RPMI8226 (cell line): ENCODE data around the gene TPP2.

ENCODE experiments used
- DNase-seq: peaks from one replicate; pipeline ENCODE4 v3.0.0-alpha.2; 2015

Gene TPP2

DNA sequence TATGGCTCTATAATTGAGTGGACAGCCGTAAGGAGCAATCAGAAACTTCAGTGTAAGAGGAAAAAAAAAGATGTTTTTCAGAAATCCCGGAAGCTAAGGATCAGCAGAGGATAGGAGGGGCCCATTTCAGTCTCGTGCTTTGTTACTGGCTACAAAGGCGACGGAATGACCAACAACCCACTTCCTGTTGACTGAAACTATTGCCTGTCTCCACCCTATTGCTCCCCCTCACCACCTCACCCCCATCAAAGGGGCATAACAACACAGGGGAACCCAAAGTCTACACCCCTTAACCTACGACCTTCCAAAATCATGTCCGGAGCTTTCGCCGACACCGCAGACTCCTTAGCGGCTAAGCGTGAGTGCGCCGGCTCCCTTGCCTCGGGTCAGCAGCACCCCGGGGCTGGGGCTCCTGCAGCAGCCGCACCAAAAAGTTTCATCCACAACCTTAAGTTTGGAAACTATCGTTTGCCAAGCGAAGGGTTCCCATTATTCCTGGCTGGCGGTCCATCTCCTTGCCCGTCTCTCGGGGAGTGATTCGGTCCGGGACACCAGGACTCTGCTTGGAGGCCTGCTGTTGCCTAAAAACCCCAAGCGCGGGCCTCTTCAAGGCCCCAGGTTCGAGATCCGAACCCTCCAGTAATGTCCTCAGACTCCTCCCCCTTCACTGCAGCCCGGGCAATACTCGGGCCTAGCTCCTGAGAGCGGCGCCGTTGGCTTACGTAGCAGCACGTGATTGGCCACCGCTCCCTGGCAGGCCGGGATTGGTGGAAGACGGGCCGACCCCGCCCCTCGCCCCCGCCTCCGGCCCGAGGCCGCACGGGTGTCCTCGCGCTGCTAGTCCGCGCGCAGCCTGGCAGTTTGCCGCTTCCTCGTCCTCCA, at the start of gene TPP2:
TSS of gene TPP2 (plus strand) at position 840 of the 882 bp plus-strand sequence. CDS start 53 bp downstream, outside the sequence.
- DNase-seq: peak; percentile 98

DNA sequence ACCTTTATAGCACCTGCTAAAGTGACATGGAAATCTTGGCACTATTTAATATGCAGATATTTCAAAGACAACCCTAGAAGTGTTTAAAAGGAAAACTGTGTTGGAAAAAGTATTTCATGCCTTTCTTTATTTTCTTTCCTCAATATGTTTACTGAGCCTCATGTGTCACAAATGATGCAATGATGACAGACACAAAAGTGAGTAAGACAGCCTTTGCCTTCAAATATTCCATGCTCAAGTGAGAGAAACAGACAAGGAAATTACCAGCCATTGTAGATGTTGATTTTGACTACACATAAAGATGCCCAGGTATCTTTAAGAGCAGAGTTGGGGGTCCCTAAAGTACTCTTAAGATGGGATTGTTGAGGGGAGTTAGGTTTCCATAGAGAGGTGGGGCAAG, 48.0 kb upstream of the TPP2 start:
- DNase-seq: no peak

DNA sequence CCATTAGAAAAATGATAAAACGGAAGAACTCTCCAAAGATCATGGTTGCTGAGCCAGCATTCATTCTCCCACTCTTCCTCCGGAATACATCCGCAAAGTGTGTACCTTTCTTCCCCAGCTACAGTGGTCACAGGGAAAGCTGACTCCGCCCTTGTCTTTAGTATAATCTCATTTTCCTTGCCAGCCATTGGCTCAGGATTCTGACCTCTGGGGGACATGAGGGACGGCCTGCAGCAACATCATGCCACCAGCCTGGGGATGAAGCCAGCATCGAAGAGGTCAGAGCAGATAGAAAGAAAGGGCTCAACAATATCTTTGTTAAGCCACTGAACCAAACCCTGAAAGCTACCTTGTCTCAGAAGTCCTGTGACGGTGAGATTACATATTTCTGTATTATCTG, 46.3 kb upstream of the TPP2 start:
- DNase-seq: no peak

DNA sequence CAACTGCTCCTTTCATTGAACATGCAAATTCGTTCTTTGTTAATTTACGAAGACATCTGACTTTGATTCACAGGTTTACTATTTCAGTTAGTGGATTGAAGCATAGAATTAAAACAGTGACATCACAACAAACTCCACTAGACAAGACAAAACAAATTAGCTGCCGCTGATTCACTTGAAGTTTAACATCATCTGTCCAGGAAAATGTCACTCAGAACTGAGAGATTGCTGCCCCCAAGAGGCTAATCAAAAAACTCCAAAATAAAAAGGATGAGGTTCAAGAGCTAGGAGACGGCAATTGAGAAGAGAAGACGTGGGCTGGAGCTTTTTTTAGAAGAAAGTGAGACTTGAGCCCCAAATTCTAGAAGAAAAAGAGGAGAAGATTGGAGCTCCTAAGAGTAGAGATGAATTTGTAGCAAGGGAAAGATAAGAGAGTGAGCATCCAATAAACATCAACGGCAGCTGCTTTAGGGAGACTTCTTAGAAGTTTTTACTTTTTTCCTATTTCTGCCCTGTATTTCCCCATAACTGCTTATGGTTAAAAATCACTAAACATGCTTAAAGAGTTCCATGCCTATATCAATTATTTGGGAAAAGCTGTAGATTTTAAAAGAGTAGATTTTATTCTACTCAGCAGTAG, 40.8 kb upstream of the TPP2 start:
- peak; percentile 38 for DNase-seq

DNA sequence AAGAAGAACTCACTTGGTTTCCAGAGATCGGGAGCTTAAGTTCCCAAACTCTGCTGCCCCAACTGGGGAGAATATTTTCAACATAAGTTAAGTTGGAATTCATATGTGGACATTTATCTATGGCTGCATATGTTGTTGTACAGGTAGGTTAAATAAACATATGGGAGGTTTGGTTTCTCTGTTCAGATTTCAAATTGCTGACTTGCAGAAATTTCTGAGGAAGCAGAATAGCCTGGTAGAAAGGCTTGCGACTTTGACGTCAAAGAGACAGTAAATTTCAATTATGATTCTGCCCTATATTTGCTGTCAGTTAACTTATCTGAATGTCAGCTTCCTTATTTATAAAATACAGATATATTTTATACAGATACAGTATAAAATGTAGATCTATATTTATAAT, 40.0 kb upstream of the TPP2 start:
- peak; percentile 24 for DNase-seq

DNA sequence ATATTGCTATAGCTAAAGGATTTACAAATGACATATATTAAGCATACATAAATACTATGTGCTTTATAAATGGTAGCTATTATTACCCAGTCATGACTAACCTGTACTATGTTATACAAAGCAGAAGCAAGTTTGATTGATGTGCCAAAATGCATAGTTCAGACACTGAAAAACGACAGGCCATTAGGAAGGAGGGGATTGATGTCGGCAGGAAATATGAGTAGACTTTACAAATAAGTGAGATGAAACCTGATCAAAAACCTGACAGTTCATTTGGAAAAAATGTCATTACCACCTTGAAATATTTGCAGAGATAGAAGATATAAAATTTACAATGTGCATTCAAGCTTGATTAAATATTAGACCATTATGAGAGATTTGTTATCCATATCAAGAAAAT, 38.8 kb upstream of the TPP2 start:
- no peak for DNase-seq

DNA sequence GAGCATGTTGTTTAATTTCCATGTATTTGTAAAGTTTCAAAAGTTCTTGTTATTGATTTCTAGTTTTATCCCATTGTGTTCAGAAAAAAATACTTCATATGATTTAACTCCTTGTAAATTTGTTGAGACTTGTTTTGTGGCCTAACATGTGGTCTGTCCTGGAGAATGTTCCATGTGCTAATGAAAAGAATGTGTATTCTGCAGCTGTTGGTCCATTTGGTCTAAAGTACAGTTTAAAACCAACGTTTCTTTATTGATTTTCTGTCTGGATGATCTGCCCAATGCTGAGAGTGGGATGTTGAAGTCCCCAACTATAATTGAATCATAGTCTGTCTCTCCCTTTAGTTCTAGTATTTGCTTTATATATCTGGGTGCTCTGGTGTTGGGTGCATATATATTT, 34.9 kb upstream of the TPP2 start:
- no peak for DNase-seq

DNA sequence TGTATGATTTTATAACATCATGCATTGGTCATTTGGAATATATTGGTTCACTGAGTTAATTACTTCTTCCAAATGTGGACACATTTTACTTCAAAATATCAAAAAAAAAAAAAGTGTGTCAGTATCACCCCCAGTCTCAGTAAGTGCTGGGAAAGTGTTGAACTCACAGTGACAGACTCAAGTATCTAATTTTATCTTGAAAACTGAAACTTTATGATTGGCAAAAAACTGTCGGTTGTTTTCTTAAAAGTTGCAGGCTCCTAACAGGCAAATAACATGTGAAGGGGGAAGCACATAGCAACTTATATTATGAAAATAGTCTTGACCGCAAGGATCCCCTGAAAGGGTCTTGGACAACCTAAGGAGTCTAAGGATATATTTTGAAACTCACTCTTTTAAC, 33.5 kb upstream of the TPP2 start:
- peak; percentile 16 for DNase-seq

DNA sequence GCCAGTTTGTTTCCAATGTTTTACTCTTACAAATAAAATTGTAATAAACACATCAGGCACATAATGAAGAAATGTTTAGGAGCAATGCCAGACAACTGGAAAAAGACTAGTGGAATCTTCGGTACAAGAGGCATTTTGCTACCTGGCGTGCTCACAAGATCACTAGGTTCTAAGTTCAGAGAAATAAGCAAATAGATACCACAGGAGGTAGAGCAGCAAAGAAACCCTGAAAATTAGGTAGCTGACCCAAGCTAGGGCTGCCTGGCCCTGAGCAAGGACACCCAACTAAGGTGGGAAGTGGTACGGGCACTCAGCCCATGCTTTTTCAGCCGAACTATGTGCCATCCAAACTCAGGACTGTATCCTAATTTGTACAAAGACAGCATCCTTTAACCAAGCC, 32.2 kb upstream of the TPP2 start:
- DNase-seq: no peak

DNA sequence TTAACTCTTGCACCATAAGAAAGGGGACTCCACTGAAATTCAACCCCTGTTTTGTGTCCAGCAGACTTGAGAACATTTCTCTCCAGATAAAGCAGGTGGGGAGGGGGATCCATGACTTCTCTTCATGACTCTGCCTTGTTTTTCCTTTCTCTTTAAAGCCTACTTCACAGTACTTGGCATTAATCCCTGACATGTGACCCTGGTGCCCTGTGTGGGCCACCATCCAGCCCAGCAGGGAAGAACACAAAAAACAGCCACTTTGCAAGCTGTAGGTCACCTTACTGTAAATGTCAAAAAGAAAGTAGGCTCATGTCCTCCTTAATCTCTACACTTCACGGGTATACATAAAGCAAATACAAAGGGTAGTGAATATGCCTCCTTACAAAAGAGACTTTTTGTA, 30.3 kb upstream of the TPP2 start:
- no peak for DNase-seq

DNA sequence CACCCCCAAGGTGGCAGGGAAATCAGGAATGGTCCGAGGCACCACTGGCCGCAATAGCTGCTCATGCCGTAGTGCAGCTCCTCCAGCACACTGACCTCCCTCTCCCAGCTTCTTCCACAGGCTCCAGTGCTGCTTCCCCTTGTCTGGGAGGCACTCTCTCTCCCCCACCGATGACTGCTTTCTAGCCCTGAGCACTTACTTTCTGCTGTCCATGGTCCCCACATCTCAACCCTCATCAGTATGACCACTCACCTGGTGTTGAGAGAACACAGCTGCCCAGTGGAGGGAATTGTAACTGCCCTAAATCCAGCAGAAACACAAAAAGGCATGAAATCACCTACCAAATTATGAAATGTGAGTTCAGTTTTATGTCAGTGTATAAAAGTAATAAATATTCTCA, 28.9 kb upstream of the TPP2 start:
- DNase-seq: no peak

DNA sequence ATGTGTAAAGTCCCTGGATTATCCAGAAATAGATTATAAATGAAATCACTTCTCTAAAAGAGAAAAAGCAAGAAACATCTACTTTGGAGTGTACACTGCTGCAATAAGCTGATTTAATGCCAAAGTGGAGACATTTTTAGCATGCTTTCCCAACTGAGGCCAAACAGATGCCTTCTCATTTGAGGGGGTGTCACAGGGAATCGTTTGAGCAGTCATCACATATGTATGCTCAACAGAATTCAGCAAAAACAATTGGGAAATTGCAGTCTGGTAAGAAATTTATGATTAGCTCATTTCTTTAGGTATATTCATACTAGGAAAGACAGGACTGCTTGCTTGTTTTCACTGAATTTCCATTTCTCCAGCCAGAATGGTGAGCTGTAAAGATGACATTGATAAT, 27.3 kb upstream of the TPP2 start:
- DNase-seq: no peak

DNA sequence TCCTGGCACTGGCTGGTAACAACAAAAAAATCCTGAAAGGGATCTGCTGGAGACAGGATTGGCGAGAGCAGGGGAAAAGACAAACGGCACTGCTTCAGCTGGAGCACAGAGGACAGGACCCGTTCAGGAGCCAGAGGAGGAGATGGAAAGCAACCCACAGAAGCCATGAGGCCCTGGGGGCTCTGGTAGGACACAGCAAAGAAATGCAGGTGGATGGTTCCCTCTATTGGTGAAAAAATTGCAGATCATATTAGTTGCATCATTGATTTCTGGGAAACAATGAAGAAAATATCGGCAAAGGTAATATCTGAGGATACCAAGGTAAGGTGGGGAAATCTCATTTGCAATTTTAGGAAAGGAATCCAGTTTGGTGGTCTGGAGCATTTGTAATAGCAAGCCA, 25.7 kb upstream of the TPP2 start:
- no peak for DNase-seq

DNA sequence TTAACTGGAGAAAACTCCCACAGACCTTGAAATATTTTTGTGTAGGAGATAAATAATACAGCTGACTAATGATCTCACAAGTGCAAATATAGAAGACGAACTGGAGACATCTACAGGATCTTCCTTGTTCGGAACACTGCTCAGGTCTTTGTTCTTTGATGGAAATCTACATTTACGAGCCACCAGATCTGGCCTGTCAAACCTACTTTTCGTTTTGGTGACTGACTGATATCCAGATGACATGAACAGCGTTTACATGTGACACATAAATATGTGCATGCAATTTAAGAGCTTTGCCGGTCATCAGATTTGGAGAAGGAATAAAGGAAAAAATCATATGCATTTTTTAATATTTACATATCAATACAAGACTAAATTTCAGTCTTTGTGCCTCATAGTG, 24.5 kb upstream of the TPP2 start:
- no peak for DNase-seq

DNA sequence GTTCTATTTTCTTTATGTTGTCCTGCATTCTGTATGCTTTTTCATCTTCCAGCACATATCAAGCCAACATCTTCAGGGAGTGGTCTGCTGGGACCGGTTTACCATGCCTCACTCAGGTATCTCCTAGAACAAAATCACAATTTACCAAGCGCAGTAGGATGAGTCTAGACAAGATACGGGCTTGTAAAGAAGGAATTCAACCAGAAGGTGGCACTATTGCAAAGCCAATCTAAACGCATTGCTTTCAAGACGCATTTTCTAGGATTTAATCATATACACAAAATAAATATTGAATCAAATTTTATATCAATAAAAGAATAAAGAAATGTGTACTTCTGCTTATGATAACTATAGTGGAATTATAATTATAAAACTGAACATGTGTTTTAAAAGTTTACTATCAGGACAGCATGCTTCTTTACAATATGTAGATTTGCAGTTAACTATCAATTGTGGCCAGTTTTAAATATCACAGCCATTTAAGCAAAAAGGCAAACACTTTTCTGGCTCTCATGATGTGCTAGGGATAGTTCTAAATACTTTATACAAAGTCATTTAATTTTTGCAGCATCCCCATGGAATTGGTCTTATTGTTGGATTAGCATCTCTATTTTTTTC, 16.1 kb upstream of the TPP2 start:
- DNase-seq: peak; percentile 66

DNA sequence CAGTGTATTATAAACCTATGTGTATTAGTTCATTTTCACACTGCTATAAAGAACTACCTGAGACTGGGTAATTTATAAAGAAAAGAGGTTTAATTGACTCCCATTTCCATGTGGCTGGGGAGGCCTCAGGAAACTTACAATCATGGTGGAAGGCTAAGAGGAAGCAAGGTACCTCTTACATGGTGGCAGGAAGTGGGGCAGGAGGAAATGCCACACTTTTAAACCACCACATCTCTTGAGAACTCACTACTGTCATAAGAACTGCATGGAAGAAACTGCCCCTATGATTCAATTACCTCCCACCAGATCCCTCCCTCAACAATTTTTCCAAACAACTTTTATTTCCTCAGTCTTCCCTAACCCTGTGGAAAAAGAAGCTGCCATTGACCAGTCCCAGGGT, 14.5 kb upstream of the TPP2 start:
- DNase-seq: no peak

DNA sequence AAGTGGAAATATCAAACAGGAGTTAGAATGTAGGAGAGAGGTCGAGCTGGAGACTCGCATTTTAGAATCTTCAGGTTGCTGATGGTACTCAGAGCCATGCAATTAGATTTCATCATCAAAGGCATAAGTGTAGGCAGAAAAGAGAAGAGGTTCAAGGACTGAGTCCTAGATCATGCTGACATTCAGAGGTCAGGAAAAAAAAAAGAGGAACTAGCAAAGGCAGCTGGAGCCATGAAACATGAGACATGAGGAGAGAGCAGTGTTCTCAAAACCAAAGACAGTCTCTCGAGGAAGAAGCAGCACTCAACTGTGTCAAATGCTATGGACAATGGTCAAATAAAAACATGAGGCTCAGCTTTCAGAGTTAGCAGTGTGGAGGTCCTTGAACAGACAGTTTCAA, 12.4 kb upstream of the TPP2 start:
- peak; percentile 20 for DNase-seq

DNA sequence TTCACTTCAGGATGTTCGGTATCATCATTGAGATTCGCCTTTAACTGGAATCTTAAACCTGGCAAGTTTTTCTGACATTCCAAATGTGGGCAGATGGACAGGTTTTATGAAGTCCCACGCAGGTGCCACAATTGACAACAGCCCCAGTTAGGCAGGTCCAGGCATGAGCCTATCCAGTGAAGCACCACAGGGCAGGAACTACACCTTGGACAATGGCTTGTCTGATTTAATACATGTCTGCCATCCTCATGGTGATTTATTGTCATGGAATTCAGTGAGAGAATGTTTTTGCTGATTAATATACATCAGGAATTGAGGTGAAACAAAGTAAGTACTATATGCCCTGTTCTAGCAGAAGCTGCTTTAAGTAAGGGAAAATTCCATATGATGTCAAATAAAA, 10.2 kb upstream of the TPP2 start:
- no peak for DNase-seq

DNA sequence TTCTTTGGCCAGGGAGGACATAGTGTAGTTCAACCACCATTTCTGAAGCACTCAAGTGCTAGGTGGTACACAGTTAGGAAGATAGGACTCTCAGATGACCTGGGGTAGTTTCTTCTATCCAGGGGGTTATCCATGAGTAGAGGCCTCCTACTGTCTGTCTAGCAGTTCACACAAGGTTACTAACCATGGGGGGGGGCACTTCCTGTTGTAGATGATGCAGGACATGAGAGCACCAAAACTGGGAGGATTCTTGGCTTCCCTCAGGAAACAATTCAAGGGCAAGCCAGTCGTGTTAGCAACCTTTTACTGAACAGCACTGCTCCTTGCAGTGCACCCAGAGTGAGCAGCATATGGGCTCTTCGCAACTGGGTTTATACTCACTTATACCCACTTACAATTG, 8.9 kb upstream of the TPP2 start:
- no peak for DNase-seq

DNA sequence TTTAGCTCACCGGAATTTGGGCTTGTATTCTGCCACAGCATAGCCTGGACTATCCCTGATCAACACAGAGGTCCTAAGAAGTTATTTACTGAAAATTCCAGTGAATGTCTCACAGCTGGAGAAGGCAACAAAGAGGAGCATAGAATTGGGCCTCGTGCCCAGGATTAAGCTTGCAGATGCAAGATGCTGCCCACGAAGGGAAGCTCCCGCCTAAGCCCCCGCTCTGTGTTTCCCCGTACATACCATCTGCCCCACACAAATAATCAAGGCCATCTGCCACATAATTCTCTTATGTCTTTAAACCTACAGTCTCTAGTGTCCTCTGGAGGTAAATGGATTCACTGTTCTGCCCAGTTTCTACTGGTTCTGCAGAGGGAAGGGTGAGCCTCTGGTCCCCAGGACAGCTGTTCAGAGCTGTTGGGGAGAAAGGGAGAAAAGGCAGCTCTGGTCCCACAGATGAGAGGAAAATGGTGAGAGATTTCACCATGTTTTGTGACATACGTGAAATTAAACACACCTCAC, 7.4 kb upstream of the TPP2 start:
- DNase-seq: no peak

DNA sequence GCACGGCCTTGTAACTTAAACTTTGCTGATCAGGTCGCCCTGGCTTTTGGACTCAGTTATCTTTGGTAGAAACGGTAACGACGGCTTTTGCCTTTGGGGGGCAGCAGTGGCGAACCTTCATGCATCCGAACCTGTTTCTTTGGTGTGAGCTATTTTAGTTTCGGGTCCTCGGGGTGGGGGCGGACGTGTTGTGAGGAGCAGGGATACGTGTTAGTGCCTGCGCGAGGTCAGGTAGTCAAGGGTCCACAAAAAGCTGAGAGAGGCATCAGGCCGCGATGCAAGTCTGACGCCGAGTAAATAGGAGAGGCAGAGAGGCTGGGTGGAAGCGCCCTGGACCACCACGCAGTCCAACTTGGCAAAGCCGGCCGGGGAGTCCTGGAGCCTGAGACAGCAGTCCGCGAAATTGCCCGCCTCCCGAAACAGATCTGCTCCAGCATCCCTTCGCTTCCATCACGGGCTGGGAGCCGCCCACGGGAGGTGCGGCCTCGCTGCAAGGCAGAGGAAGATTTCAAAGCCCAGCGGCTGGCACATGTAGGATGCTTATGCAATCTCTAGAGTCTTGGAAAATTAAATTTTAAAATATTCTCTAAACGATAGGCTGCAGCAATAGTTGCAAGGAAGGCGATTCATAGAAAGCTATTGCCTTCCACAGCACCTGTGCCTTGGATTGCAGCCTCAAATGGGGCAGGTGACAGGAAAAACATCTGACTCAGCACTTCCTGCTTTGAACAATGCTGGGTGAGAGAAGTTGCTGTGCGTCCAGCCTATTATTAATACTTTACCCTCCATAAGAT, 4.6 kb upstream of the TPP2 start:
- peak; percentile 83 for DNase-seq

DNA sequence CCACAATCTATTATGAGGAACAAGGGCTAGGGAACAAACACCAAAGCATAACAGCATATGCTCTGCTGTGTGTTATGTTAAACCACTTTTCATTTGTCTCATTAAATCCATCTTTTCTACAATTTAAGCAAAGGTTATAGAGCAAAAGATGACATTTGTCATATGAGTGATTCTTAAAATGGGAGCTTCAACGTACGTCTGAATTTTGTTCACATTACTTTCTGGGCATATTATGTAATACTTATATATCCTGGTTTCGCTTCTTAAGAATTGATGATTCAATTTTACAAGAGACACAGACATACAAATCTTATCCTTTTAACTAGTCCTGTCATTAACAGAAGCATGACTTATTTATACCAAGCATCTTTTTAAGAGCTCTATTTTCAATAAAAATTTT, 3.3 kb upstream of the TPP2 start:
- no peak for DNase-seq
